Activated naive CD8-positive, alpha-beta T cell treated with anti-CD3 and anti-CD28 coated beads, Interleukin-2, amount 10 ng/mL, durations not matched to agents 7 days and 5 days (primary cell): ENCODE data around the gene KLHL36. TPM values are rescaled to one million over a fixed set of nuclear protein-coding genes. Genes with fewer than 3 reads are reported as not detected.

Experiments used
- ATAC-seq: fragments of 150-1000 bp; cut with Tn5 transposase; one replicate; pipeline ENCODE4 v1.10.0; 2021; ENCODE audit warnings: low read depth, moderate library complexity
- POLR2A ChIA-PET: fragments of 350-600 bp; sonication (Branson Sonifier 250); formaldehyde crosslinking; loops from one replicate; lab custom pipeline; 2021; ENCODE audit warnings: antibody characterized with exemption; lab: Charles Lee
- DNase-seq: peaks from one replicate; pipeline ENCODE4 v3.0.0; 2021
- H3K27ac Mint-ChIP-seq: one replicate; pipeline ENCODE4 v1.8.0; 2022; ENCODE audit warnings: mild to moderate bottlenecking, mixed read lengths
- H3K27me3 Mint-ChIP-seq: one replicate; pipeline ENCODE4 v1.8.0; 2022; ENCODE audit warnings: mild to moderate bottlenecking, moderate library complexity, mixed read lengths
- H3K36me3 Mint-ChIP-seq: one replicate; pipeline ENCODE4 v1.8.0; 2021; ENCODE audit warnings: mild to moderate bottlenecking, mixed read lengths
- H3K4me1 Mint-ChIP-seq: one replicate; pipeline ENCODE4 v1.8.0; 2021; ENCODE audit warnings: mixed read lengths
- H3K4me3 Mint-ChIP-seq: one replicate; pipeline ENCODE4 v1.8.0; 2022; ENCODE audit warnings: mild to moderate bottlenecking, moderate library complexity, mixed read lengths
- H3K9me3 Mint-ChIP-seq: one replicate; pipeline ENCODE4 v1.8.0; 2021; ENCODE audit warnings: mixed read lengths
- total RNA-seq, 2 experiments: library from RNA; stranded (reverse); gene quantifications; one replicate each; pipeline ENCODE4 v1.2.3, GENCODE V29; 2021

The KLHL36 gene
- total RNA-seq, 2 experiments from 2014 or later: 66.8 to 72.6 TPM

GRCh38 chr16:84609563-84610177 is 38.6 kb upstream of the KLHL36 start:
- Mint-ChIP-seq H3K36me3 (peaks cover 72% of the 10 kb centered on the region), H3K27me3 (no peaks in the 10 kb centered on the region), H3K4me3 (peak overlapping the region; percentile 68), H3K9me3 (peaks cover 2% of the 10 kb centered on the region), H3K4me1 (peaks cover 89% of the 10 kb centered on the region), H3K27ac (peak overlapping the region; percentile 75)
- POLR2A ChIA-PET: interaction anchor here (0.5 to 3.8 kb wide), 5 partner anchors 8 to 101 kb away, joined by 4 to 32 read pairs (median 5); no protein-coding TSS in a partner anchor
- DNase-seq (no peak), ATAC-seq (no peak)

DNA sequence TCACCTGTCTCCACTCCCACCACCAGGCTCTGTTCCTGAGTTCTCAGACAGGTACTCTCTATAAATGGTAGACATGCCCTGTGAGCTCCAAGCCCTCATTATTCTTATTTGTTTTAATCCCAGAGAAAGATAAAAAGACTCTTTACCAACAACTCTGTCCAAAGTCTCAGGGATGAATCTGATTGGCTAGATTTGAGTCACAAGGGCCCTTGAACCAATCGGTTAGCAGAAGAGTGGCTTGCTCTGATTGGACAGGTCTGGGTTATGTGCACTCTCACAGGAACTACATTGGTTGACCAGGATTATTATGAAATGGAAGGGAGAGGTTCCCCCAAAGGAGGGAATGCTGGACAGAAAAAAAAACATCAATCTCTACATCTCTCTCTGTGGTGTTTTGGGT is 37.9 kb upstream of the KLHL36 start:
- POLR2A ChIA-PET: interaction anchor here (1.2 to 2.5 kb wide), 4 partner anchors 9 to 58 kb away, joined by 4 to 10 read pairs (median 6); no protein-coding TSS in a partner anchor
- Mint-ChIP-seq H3K4me1 (peaks cover 91% of the 10 kb centered on the region), H3K27ac (peak overlapping the region; percentile 75), H3K27me3 (no peaks in the 10 kb centered on the region), H3K9me3 (peaks cover 2% of the 10 kb centered on the region), H3K4me3 (peak overlapping the region; percentile 68), H3K36me3 (peaks cover 74% of the 10 kb centered on the region)
- DNase-seq (no peak), ATAC-seq (no peak)

GRCh38 chr16:84611041-84611440 is 37.3 kb upstream of the KLHL36 start:
- H3K9me3 Mint-ChIP-seq: peaks cover 2% of the 10 kb centered on the region
- no peak for ATAC-seq

GRCh38 chr16:84612686-84613085 is 35.6 kb upstream of the KLHL36 start:
- Mint-ChIP-seq H3K4me3 (peak overlapping the region; percentile 96), H3K9me3 (peaks cover 2% of the 10 kb centered on the region), H3K27me3 (no peaks in the 10 kb centered on the region), H3K36me3 (peaks cover 69% of the 10 kb centered on the region), H3K27ac (peak overlapping the region; percentile 69), H3K4me1 (peaks cover 78% of the 10 kb centered on the region)
- ATAC-seq (no peak), DNase-seq (no peak)
- POLR2A ChIA-PET: interaction anchor here (0.5 to 5.8 kb wide), 4 partner anchors 13 to 102 kb away, joined by 3 to 105 read pairs (median 8); no protein-coding TSS in a partner anchor

More at GRCh38 chr16:84611041-84611440, 37.3 kb upstream of the KLHL36 start:
- Mint-ChIP-seq H3K27me3 (no peaks in the 10 kb centered on the region), H3K36me3 (peaks cover 74% of the 10 kb centered on the region), H3K27ac (peak overlapping the region; percentile 75), H3K4me3 (peak overlapping the region; percentile 68), H3K4me1 (peaks cover 92% of the 10 kb centered on the region)
- DNase-seq: no peak
- POLR2A ChIA-PET: interaction anchor here (1.2 to 2.5 kb wide), 4 partner anchors 9 to 59 kb away, joined by 4 to 10 read pairs (median 6); no protein-coding TSS in a partner anchor

DNA sequence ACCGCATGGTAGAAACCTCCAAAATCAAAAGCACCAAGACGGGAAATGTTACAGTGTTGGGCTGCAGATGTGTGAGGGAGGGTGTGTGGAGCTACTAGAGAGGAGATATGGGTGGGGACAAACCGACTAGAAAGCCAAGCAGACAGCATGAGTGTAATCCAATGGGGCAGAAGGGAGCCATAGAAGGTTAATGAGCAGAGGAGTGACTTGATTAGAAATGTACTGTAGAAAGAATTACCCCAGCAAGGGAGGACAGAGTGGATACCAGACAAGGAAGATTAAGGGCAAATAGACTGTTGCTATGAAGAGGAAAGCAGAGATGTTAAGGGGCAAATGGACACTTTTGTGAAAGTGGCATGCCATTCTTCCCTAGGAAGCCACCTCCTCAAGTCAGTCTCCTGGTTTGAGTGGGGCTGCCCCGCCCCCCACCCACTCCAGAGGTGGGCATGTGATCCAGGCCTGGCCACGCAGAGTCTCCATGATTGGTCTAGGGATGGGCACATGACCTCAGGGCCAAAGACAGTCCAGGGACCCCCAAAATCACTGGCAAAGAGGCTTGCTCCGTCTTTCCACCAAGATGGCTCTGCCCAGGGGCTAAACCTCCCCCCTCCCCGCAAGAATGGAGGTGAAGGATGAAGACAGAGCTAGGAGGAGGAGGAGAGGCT is 34.8 kb upstream of the KLHL36 start:
- POLR2A ChIA-PET: interaction anchor here (1.5 to 5.8 kb wide), 3 partner anchors 14 to 99 kb away, joined by 3 to 105 read pairs (median 20); no protein-coding TSS in a partner anchor
- H3K4me3 Mint-ChIP-seq: peak overlapping the region; percentile 96
- peak overlapping the region; percentile 79 for H3K27ac Mint-ChIP-seq
- ATAC-seq (no peak), DNase-seq (no peak)
- H3K27me3 Mint-ChIP-seq: peaks cover 1% of the 10 kb centered on the region
- H3K36me3 Mint-ChIP-seq: peaks cover 65% of the 10 kb centered on the region
- peaks cover 71% of the 10 kb centered on the region for H3K4me1 Mint-ChIP-seq
- H3K9me3 Mint-ChIP-seq: peaks cover 2% of the 10 kb centered on the region

- ATAC-seq: no peak
- POLR2A ChIA-PET: interaction anchor here (1.5 to 5.8 kb wide), 3 partner anchors 14 to 100 kb away, joined by 3 to 105 read pairs (median 20); no protein-coding TSS in a partner anchor
- peak overlapping the region; percentile 96 for H3K4me3 Mint-ChIP-seq
Observed at GRCh38 chr16:84614073-84614459, 34.2 kb upstream of the KLHL36 start.

GRCh38 chr16:84614623-84614967 is 33.7 kb upstream of the KLHL36 start:
- Mint-ChIP-seq H3K4me1 (peaks cover 70% of the 10 kb centered on the region), H3K36me3 (peaks cover 59% of the 10 kb centered on the region), H3K4me3 (peak overlapping the region; percentile 96), H3K9me3 (peaks cover 2% of the 10 kb centered on the region), H3K27me3 (peaks cover 1% of the 10 kb centered on the region), H3K27ac (peak overlapping the region; percentile 79)
- DNase-seq: no peak
- POLR2A ChIA-PET: interaction anchor here (1.5 to 5.8 kb wide), 4 partner anchors 15 to 100 kb away, joined by 3 to 105 read pairs (median 50); no protein-coding TSS in a partner anchor
- no peak for ATAC-seq

More at GRCh38 chr16:84614073-84614459, 34.2 kb upstream of the KLHL36 start:
- Mint-ChIP-seq H3K36me3 (peaks cover 63% of the 10 kb centered on the region), H3K9me3 (peaks cover 2% of the 10 kb centered on the region), H3K27me3 (peaks cover 1% of the 10 kb centered on the region), H3K4me1 (peaks cover 73% of the 10 kb centered on the region), H3K27ac (peak overlapping the region; percentile 79)
- DNase-seq: no peak

- peaks cover 2% of the 10 kb centered on the region for H3K9me3 Mint-ChIP-seq
- H3K4me1 Mint-ChIP-seq: peaks cover 64% of the 10 kb centered on the region
- POLR2A ChIA-PET: interaction anchor here (2.6 to 5.8 kb wide), 5 partner anchors 8 to 101 kb away, joined by 11 to 105 read pairs (median 21); no protein-coding TSS in a partner anchor
- peak overlapping the region; percentile 96 for H3K4me3 Mint-ChIP-seq
- H3K27ac Mint-ChIP-seq: peak overlapping the region; percentile 79
- ATAC-seq: no peak
- peaks cover 53% of the 10 kb centered on the region for H3K36me3 Mint-ChIP-seq
- peaks cover 1% of the 10 kb centered on the region for H3K27me3 Mint-ChIP-seq
- DNase-seq: no peak
Observed at GRCh38 chr16:84614968-84615813, 33.1 kb upstream of the KLHL36 start.

- peak overlapping the region; percentile 96 for H3K4me3 Mint-ChIP-seq
- peaks cover 55% of the 10 kb centered on the region for H3K4me1 Mint-ChIP-seq
- no peaks in the 10 kb centered on the region for H3K9me3 Mint-ChIP-seq
- ATAC-seq (no peak), DNase-seq (no peak)
- POLR2A ChIA-PET: interaction anchor here (1.0 to 5.8 kb wide), 6 partner anchors 9 to 102 kb away, joined by 3 to 105 read pairs (median 20); no protein-coding TSS in a partner anchor
- peaks cover 1% of the 10 kb centered on the region for H3K27me3 Mint-ChIP-seq
- H3K36me3 Mint-ChIP-seq: peaks cover 40% of the 10 kb centered on the region
- H3K27ac Mint-ChIP-seq: peak overlapping the region; percentile 87
Observed at GRCh38 chr16:84616515-84616914, 31.8 kb upstream of the KLHL36 start.

GRCh38 chr16:84617041-84617790 is 31.1 kb upstream of the KLHL36 start:
- Mint-ChIP-seq H3K4me1 (peaks cover 50% of the 10 kb centered on the region), H3K4me3 (peak overlapping the region; percentile 96), H3K27ac (peak overlapping the region; percentile 87), H3K36me3 (peaks cover 35% of the 10 kb centered on the region), H3K27me3 (peaks cover 1% of the 10 kb centered on the region), H3K9me3 (no peaks in the 10 kb centered on the region)
- POLR2A ChIA-PET: interaction anchor here (0.9 to 5.8 kb wide), 10 partner anchors 10 to 501 kb away, joined by 3 to 105 read pairs (median 9); partner anchors contain the start of gene MBTPS1
- DNase-seq (peak; percentile 76), ATAC-seq (peak; percentile 46)

DNA sequence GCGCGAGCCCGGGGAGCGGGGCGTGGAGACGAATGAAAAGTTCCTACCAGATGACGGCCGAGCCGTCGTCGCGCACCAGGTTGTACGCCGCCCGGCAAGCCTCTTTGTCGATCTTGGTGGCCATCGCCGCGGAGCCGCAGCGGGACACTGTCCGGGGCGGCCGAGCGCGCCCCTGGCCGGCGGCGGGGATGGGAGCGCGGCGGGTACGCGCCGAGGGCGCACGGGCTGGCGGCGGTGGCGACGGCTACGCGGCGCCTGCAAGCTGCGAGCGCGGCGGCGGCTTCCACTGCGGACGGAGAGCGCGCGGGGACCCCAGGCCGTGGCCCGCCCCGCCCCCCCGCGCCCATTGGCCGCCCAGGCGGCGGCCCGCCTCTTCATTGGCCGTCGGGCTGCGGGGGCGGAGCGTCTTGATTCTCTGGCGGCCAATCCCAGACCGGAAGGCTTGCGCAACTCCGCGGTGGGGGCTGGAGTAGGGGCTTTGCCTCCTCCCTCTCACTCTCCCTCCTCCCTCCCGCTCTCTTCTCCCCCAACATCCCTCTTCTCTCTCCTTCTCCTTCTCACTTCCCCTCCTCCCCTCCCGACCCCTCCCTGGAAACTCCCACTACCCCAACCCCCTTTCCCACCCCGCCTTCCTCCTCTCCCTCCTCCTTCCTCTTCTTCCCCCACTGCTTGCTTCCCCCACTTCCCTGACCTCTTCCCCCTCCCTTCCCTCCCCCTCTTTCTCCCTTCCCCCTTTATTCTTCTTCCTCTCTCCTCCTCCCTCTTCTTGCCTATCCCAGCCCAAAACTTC is 30.3 kb upstream of the KLHL36 start, which contains the start of gene COTL1:
TSS of gene COTL1 (minus strand) at position 288 of the 790 bp plus-strand sequence. CDS start at position 124, 164 bp downstream.
- Mint-ChIP-seq H3K36me3 (peaks cover 33% of the 10 kb centered on the region), H3K4me3 (peak within 1 kb of the TSS; percentile 96), H3K4me1 (peaks cover 48% of the 10 kb centered on the region), H3K27ac (peak within 1 kb of the TSS; percentile 87), H3K9me3 (no peaks in the 10 kb centered on the region), H3K27me3 (peaks cover 1% of the 10 kb centered on the region)
- ATAC-seq: peak; percentile 79
- peak; percentile 95 for DNase-seq
- POLR2A ChIA-PET: interaction anchor here (0.6 to 5.8 kb wide), 11 partner anchors 11 to 501 kb away, joined by 3 to 105 read pairs (median 7); partner anchors contain the start of gene MBTPS1
